T-helper 2 cell treated with Interferon-gamma antibody and Interleukin-4, amounts not matched to agents 100 ng/mL and 5 ng/mL, for 36 hours (primary cell): ENCODE results near the gene MLF1. TPM values are rescaled to one million over a fixed set of nuclear protein-coding genes. Genes with fewer than 3 reads are reported as not detected.

Experiments
- intact Hi-C: fragments of 100-400 bp; cut with micrococcal nuclease; formaldehyde crosslinking; loops from one replicate; pipeline ENCODE4 v1.15.1; 2023
- total RNA-seq: library from RNA; stranded (reverse); gene quantifications from 2 replicates; pipeline ENCODE4 v1.2.3, GENCODE V29; 2022

MLF1 gene
- total RNA-seq, 1 donor from 2014 or later: 0.50 TPM

DNA sequence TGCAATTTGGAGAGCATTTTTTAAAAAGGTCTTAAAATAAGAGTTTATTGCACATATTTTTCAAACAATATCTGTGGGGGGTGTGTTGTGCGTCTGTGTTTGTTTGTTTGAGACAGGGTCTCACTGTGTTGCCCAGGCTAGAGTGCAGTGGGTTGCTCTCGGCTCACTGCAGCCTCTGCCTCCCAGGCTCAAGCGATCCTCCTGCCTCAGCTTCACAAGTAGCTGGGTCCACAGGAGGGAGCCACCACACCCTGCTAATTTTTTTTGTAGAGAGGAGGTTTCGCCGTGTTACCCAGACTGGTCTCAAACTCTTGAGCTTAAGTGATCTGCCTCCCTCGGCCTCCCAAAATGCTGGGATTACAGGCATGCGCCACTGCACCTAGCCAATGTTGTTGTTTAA is 2.7 kb downstream of the MLF1 start:
- intact Hi-C loops: loop anchor here (5.0 kb wide), 1 partner anchor 69 kb away; the partner anchor contains the start of gene GFM1

- intact Hi-C loops: loop anchor here (5.0 kb wide), 1 partner anchor 68 kb away; the partner anchor contains the start of gene GFM1
Measured at GRCh38 chr3:158574646-158575045, 3.7 kb downstream of the MLF1 start.

DNA sequence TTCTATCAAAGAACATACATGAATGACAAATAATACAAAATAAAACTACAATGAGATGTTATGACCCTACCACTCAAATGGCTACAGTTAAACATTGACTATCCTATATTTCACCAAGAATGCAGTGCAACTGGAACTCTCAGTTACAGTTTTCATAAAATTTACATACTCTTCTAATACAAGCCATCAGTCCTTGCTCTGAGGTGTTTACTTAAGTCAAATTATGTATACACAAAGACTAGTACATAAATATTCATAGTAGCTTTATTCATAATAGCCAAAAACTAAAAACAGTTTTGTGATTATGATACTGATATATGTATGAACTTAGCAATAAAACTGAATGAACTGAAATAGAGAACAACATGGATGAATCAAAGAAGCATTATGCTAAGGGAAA is 19.2 kb downstream of the MLF1 start:
- intact Hi-C loops: no loop called here

DNA sequence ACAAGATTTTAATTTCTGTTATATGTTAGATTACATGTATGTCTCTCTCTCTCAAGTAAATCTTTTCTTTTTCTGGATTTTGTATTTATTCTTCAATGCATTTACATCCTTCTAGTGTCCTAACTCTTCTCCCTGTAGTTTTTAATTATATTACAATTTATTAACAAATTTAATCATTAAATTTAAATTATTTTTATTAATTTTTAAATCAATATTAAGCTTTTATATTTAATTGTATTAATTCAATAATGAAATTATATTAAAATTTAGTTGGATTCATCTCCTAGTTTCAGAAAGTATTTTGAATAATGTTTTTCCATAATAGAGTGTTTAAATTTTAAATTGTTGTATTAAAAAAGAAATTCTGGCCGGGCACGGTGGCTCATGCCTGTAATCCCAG is 29.8 kb downstream of the MLF1 start:
- intact Hi-C loops: no loop called here

DNA sequence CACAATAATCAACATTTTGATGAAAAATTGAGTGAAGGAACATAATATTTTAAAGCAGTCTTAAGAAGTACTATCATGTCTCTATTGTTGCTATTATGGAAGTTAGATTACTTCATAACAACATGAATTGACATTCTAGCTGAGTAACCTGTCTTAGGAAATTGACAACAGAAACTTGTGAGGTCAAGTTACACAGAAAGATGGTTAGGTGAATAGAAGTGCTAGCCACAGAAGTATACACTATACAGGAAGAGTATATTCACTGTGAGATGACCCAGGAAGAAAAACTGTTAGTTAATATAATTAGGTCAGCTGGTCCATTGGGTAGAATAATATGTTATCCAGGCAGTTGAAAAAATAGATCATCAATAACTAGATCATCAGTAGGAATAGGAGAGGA is 31.2 kb downstream of the MLF1 start:
- intact Hi-C loops: no loop called here

GRCh38 chr3:158617982-158618875 is 47.2 kb downstream of the MLF1 start:
- intact Hi-C loops: no loop called here

DNA sequence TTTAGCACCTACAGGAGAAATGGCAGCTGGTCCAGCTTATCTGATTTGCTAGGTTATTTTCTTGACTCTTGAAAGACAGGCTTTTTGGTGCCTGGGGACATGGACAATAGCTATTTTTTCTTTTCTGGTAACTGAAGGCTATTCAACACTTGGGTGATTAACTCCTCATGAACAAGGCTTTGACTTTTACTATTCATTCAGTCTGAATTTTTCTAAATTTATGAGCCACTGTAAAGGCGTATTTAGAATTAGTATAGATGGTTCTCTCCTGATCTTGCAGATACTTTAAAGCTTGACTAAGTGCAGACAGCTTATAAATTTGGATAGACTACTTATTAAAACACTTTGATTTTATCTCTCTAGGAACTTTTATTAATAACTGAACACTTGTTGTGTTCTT is 54.9 kb downstream of the MLF1 start:
- intact Hi-C loops: no loop called here

GRCh38 chr3:158631981-158632380 is 61.0 kb downstream of the MLF1 start:
- intact Hi-C loops: no loop called here

DNA sequence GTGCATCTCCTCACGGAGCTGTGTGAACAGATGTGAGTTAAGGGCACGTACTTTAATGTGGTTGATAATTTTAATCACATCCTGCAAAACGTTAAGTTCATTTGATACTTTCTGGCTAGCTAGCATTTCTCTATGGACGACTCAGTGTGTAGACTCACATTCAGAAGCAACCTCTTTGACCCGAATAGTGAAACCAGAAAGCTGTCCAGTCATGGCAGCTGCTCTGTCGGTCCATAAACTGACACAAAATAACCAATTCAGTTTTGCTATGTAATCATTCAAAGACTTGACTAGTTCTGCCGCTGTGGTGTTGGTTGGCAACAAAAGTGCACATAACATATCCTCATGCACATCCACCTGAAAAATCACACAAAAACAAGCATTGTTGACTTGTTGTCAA is 69.7 kb downstream of the MLF1 start:
- intact Hi-C loops: loop anchor here (5.0 to 10.0 kb wide), 5 partner anchors 68 to 1924 kb away; partner anchors contain the start of genes CCNL1, KPNA4, MFSD1 and MLF1

- intact Hi-C loops: loop anchor here (5.0 to 10.0 kb wide), 5 partner anchors 70 to 1923 kb away; partner anchors contain the start of genes CCNL1, KPNA4, MFSD1 and MLF1
Measured at GRCh38 chr3:158642005-158642404, 71.0 kb downstream of the MLF1 start.

GRCh38 chr3:158642474-158643210 is 71.6 kb downstream of the MLF1 start:
- intact Hi-C loops: loop anchor here (5.0 to 10.0 kb wide), 5 partner anchors 70 to 1922 kb away; partner anchors contain the start of genes CCNL1, KPNA4, MFSD1 and MLF1

GRCh38 chr3:158644345-158644908 is 73.4 kb downstream of the MLF1 start, which contains the start of gene GFM1:
Gene GFM1, plus strand, starts transcription at chr3:158644527. Its CDS starts 108 bp downstream, at chr3:158644635.
- intact Hi-C loops: loop anchor here (5.0 to 10.0 kb wide), 5 partner anchors 72 to 1920 kb away; partner anchors contain the start of genes CCNL1, KPNA4, MFSD1 and MLF1

DNA sequence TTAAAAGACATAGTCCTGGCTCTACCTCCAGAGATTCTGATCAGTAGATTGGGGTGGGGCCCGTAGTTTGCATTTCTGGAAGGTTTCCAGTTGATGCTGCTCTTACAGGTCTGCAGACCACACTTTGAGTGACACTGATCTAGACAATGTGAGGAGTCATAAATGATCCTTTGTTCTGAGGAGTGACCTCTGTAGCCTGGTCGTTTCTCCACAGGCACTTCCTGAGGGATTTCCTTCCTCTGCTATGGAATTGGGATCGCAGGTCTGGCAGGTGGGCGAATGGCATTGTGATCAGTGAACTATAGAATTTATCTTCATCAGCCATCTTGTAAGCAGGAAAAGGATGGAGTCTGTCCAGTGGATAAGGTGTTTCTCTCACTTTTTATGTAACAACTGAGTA is 78.8 kb downstream of the MLF1 start:
- intact Hi-C loops: loop anchor here (10.0 kb wide), 2 partner anchors 1485 to 1915 kb away; partner anchors contain the start of genes CCNL1 and KPNA4

- intact Hi-C loops: no loop called here
Measured at GRCh38 chr3:158651192-158651591, 80.2 kb downstream of the MLF1 start.

GRCh38 chr3:158652463-158652862 is 81.5 kb downstream of the MLF1 start:
- intact Hi-C loops: no loop called here

Other genes with a start within 250 kb of the MLF1 start
- gene GFM1, start 73.3 kb downstream of the MLF1 start, total RNA-seq: 47.2 and 50.6 TPM in 2 replicates
- gene LXN, start 101.5 kb downstream of the MLF1 start, total RNA-seq: 12.1 and 13.5 TPM in 2 replicates
- not detected in 2 replicates for gene RARRES1, start 161.3 kb downstream of the MLF1 start, total RNA-seq
- 32.5 and 32.6 TPM in 2 replicates for gene MFSD1, start 230.9 kb downstream of the MLF1 start, total RNA-seq